ENCODE results near the gene TBC1D17.

Gene TBC1D17

GRCh38 chr19:49860336-49861102, 17.0 kb upstream of the TBC1D17 start:
- no peak for TF ChIP-seq CTCF (IDR thresholded peaks at IDR 0.05)
- peak in 1 of 2 donors; percentile 16 for DNase-seq
- no peak overlapping the region for H3K4me3 ChIP-seq
- peaks cover 0 to 11% (median 8%) of the 10 kb centered on the region in 4 donors for H3K4me1 ChIP-seq
- H3K27me3 ChIP-seq, result no peaks in the 10 kb centered on the region
- intact Hi-C loops (cut with DNase I; ENCODE audit: low total_unique reads), result loop anchor here (10.0 kb wide), 1 partner anchor 96 kb away; the partner anchor contains the start of genes AP2A1 and TSKS
- no peaks in the 10 kb centered on the region for H3K9me3 ChIP-seq
- H3K36me3 ChIP-seq, result peaks cover 28 to 96% (median 78%) of the 10 kb centered on the region in 3 donors
- H3K27ac ChIP-seq, result peak overlapping the region; percentile 26 to 41

GRCh38 chr19:49861107-49861506, 16.4 kb upstream of the TBC1D17 start:
- intact Hi-C loops (cut with DNase I; ENCODE audit: low total_unique reads), result loop anchor here (10.0 kb wide), 1 partner anchor 96 kb away; the partner anchor contains the start of genes AP2A1 and TSKS
- no peak overlapping the region for H3K4me3 ChIP-seq

GRCh38 chr19:49861541-49862378, 15.7 kb upstream of the TBC1D17 start:
- Histone ChIP-seq H3K27me3 (no peaks in the 10 kb centered on the region), H3K36me3 (peaks cover 21 to 83% (median 66%) of the 10 kb centered on the region in 3 donors), H3K4me3 (no peak overlapping the region), H3K9me3 (no peaks in the 10 kb centered on the region), H3K27ac (peak overlapping the region in 1 of 2 donors; percentile 41), H3K4me1 (peaks cover 0 to 23% (median 20%) of the 10 kb centered on the region in 4 donors)
- TF ChIP-seq CTCF (IDR thresholded peaks at IDR 0.05), result no peak
- DNase-seq, result no peak
- intact Hi-C loops (cut with DNase I; ENCODE audit: low total_unique reads), result loop anchor here (10.0 kb wide), 1 partner anchor 97 kb away; the partner anchor contains the start of genes AP2A1 and TSKS

More at GRCh38 chr19:49861107-49861506, 16.4 kb upstream of the TBC1D17 start:
- H3K36me3 ChIP-seq, result peaks cover 28 to 90% (median 72%) of the 10 kb centered on the region in 3 donors
- TF ChIP-seq CTCF (IDR thresholded peaks at IDR 0.05), result no peak
- peak overlapping the region; percentile 26 to 41 for H3K27ac ChIP-seq
- peaks cover 0 to 17% (median 14%) of the 10 kb centered on the region in 4 donors for H3K4me1 ChIP-seq
- no peaks in the 10 kb centered on the region for H3K9me3 ChIP-seq
- no peaks in the 10 kb centered on the region for H3K27me3 ChIP-seq
- DNase-seq, result no peak

GRCh38 chr19:49862391-49863253, 14.9 kb upstream of the TBC1D17 start:
- Histone ChIP-seq H3K27me3 (no peaks in the 10 kb centered on the region), H3K4me3 (no peak overlapping the region), H3K4me1 (peaks cover 0 to 26% (median 21%) of the 10 kb centered on the region in 4 donors), H3K36me3 (peaks cover 12 to 75% (median 57%) of the 10 kb centered on the region in 3 donors), H3K9me3 (no peaks in the 10 kb centered on the region), H3K27ac (no peak overlapping the region)
- intact Hi-C loops (cut with DNase I; ENCODE audit: low total_unique reads), result loop anchor here (10.0 kb wide), 1 partner anchor 98 kb away; the partner anchor contains the start of genes AP2A1 and TSKS
- TF ChIP-seq CTCF (IDR thresholded peaks at IDR 0.05), result no peak
- no peak for DNase-seq
